Fibroblast of skin of right biceps (primary cell): ENCODE data around the gene LRP1B.
"Not testable (repeated sequence)": the region's sequence is repeated elsewhere in the genome, so short reads cannot be mapped to it uniquely, and the experiment has no call there.

Source experiments
- DNase-seq: peaks from one replicate; pipeline ENCODE4 v3.0.0-alpha.2; 2013

LRP1B gene

GRCh38 chr2:140586379-140586778 is 1544.4 kb downstream of the LRP1B start:
- DNase-seq: peak; percentile 20

DNA sequence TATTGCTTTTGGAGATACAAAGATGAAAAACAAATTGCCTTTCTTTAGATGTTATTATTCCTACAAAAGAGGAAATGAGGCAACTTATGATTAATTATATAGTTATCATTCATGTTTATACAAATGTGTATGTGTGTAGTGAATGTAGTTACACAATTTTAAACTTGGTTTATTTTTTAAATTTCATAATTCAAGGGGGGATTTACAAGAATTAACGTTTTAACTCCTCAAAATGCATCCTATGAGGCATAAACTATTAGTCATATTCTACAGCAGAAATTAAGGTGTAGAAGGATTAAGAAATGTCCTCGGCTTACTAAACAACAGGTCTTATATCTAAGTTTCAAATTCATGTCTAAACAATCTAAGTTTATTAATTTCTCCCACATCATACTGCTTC is 1545.8 kb downstream of the LRP1B start:
- DNase-seq: no peak

DNA sequence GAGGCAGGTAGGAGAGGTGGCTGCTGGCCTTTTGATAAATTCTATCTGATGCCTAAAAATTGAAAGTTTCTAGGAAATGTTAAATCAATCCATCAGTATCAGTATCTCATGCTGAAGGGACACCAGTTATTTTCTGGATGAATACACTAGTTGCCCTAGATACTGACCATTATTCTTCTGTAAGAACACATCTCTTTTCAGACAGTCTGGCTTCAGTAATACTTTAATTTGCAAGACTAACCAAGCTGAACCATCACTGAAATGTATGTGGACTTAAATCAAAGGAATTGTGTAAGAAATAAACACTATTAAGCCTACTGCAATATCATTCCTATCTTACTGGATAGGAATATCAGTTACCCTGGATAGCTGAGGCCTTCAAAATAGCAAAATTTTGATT is 1546.3 kb downstream of the LRP1B start:
- no peak for DNase-seq

GRCh38 chr2:140580532-140581151 is 1550.2 kb downstream of the LRP1B start:
- DNase-seq: no peak

DNA sequence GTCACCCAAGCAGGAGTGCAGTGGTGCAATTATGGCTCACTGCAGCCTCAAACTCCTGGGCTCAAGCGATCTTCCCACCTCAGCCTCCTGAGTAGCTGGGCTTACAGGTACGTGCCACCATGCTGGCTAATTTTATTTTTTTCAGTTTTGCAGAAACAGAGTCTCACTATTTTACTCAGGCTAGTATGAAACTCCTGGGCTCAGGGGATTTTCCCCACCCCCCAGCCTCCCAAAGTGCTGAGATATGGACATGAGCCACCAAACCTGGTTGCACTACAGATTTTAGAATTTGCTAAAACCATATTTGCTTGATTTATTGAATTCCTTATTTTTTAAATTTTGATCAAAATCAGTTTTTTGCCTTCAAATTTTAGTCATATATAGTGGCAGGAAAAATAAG is 1553.4 kb downstream of the LRP1B start:
- no peak for DNase-seq

- peak; percentile 1 for DNase-seq
These were observed 1563.1 kb downstream of the LRP1B start for GRCh38 chr2:140567734-140568133.

- no peak for DNase-seq
These were observed 1565.1 kb downstream of the LRP1B start for GRCh38 chr2:140565756-140566155.

DNA sequence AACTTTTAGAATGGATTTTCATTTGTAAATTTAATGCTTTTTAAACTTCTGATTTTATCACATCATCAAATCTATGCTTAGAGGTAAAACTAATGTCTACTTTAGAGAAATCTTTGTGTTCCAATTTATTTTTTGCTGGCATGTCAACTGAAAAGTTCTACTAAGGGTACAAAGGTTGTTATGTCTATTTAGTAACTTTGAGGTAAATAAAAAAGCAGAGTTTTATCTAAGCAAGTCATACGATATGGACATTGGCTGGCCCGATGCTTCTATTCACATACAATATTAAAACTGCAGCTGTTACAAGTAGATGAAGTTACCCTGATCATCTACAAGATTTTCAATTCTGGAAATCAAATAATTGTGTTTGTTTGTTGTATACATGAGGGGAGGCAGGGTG is 1575.1 kb downstream of the LRP1B start:
- no peak for DNase-seq

GRCh38 chr2:140552634-140553033 is 1578.2 kb downstream of the LRP1B start:
- DNase-seq: no peak

GRCh38 chr2:140551287-140551686 is 1579.5 kb downstream of the LRP1B start:
- no peak for DNase-seq

DNA sequence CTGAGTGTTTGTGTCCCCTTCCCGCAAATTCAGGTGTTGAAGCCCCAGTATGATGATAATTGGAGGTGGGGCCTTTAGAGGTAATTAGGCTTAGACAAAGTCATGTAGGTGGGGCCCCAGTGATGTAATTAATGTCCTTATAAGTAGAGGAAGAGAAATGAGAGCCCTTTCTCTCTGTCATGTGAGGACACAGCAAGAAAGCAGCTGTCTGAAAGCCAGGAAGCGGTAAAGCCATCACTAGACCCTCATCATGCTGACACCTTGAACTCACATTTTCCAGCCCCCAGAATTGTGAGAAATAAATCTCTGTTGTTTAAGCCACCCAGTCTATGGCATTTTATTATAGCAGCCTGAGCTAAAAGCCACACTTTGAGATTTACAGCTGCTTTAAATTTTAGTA is 1580.0 kb downstream of the LRP1B start:
- DNase-seq: no peak

- not testable (repeated sequence) for DNase-seq
These were observed 1586.0 kb downstream of the LRP1B start for GRCh38 chr2:140544769-140545168.

GRCh38 chr2:140542627-140543026 is 1588.2 kb downstream of the LRP1B start:
- no peak for DNase-seq

GRCh38 chr2:140539242-140539875 is 1591.5 kb downstream of the LRP1B start:
- no peak for DNase-seq

GRCh38 chr2:140529706-140530105 is 1601.1 kb downstream of the LRP1B start:
- no peak for DNase-seq

DNA sequence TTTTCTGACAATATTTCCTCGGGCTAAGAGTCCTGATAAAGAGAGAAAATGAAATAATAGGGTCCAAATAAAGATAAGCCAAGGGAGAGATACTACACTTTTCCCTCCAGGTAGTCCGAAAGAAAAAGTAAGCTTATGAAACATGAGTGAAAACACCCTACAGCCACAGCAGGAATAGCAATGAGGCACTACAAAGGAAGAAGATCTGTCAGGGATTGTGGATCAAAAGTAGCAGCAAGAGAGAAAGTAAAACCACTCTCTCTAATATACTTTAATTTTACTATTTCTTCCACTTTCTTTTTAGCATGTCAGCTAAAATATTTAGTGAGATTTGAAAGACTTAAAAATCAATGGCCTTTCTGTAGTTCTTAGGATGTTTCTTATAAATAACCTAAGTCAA is 1601.8 kb downstream of the LRP1B start:
- no peak for DNase-seq

DNA sequence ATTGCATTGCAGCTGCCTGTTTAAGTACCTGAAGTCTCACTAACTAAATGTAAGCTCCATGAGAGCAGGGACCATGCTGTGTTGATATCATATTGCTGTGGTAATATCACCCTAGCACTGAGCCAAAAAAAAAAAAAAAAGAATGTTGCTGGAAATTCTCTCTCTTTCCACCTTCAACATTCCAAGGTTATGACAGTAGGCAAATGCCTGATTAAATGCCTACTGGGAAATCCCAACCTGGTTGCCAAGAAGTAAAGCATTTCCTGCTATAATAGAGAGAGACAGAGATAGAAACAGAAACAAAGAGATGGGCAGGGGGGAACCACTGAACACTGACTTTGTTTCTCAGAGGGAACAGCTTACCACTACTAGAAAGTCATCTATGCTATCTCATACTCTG is 1604.2 kb downstream of the LRP1B start:
- peak; percentile 55 for DNase-seq

DNA sequence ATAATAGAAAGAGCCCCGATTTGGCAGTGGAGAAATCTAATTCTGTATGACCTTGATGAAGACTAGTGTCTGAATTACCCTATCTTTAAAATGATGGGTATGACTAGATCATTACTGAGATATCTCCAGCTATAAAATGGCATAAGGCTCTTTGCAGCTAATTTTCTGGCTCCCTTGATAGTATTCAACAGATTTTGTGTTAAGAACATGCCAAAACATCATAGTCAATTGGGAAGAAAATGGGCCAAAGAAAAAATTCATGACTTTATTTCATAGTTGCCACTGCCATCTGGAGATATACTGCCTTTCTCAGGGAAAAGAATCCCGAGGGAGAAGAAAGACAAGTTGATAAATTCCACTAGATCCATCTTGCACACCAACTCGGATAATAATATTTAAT is 1618.7 kb downstream of the LRP1B start:
- no peak for DNase-seq

GRCh38 chr2:140509765-140510164 is 1621.1 kb downstream of the LRP1B start:
- no peak for DNase-seq

GRCh38 chr2:140508756-140509155 is 1622.1 kb downstream of the LRP1B start:
- DNase-seq: no peak

DNA sequence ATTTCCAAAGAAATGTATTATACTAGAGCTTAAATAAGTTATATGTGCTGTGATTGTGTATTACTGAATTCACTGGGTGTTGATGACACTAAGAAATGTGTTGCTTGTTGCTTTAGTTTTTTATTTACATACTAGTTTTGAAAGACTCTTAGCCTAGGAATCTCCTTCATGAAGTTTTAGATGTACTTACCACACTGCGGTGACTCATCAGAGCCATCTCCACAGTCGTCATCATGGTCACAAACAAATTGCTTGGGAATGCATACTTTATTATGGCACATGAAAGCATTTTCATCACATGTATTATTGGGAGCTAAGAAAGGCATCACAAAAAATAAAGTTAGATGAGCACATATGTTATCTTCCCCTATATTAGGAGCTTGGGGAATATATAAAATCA is 1624.2 kb downstream of the LRP1B start:
- peak; percentile 88 for DNase-seq

DNA sequence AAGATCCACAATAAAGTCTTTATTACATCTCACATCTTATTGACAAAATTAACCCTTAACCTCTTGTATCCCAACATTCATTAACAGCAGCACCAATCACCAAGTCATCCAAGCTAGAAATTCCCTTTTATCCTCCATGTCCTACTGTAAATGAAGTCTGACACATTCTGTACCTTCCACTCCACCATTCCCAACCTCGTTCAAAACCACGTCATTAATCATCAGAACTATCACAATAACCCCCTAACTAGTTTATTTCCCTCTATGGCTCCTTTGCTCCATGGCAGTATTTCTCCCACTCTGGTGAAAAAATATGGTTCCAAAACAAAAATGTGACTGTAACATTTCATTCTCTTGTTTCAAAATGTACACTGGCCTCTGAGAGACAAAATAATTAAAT is 1626.2 kb downstream of the LRP1B start:
- peak; percentile 50 for DNase-seq

DNA sequence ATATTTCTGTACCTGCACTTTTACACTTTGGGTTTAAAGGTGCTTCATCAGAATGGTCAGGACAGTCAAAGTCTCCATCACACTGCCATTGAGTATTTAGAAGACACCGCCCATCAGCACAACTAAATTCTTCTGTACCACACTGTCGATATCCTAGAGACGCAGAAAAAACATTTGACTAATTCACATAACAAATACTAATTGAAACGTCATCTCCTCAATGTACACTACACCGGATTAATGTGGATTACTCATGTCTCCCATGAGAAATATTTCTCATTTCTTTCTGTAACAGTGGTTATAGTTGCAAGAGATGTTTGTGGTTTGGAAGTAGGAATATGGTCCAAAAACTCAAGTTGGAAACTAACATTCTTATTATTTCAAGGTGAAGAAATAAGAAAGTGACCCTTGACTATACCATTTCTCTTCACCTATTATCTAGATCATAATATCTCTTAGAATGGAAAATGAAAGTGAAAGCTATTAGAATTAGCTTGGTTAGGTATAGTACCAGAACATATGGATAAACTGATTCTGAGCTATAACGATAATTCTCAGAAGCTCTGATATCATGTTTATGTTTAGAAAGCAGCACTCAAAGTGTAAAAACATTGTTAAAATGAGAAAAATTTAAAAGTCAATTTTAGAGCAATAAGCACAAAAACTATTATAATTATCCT is 1627.7 kb downstream of the LRP1B start:
- DNase-seq: peak; percentile 95

DNA sequence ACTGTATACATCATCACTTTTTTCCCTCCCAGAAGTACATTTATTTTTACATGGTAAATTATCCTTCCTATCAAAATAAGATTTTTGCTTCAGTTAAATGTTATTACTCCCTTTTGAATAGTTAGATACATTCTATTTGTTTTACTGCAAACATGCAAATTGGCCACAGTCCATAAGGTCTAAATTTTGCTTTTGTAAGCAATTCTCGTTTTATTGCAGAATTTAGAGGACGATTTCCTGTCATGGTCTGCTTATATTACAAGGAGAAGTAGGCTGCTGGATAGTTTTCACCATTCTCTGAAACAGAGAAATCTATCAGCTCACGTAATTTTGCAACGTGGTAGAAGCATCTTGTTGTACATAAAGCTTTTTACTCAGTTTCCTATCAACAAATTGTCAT is 1632.5 kb downstream of the LRP1B start:
- no peak for DNase-seq

GRCh38 chr2:140496714-140497113 is 1634.1 kb downstream of the LRP1B start:
- no peak for DNase-seq
